Right lobe of liver (tissue), 4 donors: Measurements from ENCODE around the gene PGBD5.

ENCODE experiments used
- CTCF ChIP-seq, 4 donors: fragments of 200-600 bp in 3 of 4; fragments of 450-650 bp in 1 of 4; IDR thresholded peaks; one replicate each; pipeline versions ENCODE4 v1.5.1 to v1.8.0; 2016 to 2022; ENCODE audit warnings: antibody characterized with exemption in 4 of 4, mild to moderate bottlenecking in 2 of 4
- POLR2A ChIP-seq: fragments of 450-650 bp; IDR thresholded peaks from one replicate; pipeline ENCODE4 v1.6.1; 2017; ENCODE audit warnings: antibody characterized with exemption, mild to moderate bottlenecking
- donor health status: DM: no; HTN: no; CAD: no.
- donor health status: DM: no; HTN: no; CAD: no.
- donor health status: DM: no; HTN: yes; CAD: no.

- TF ChIP-seq CTCF (IDR thresholded peaks at IDR 0.05) (no peak), POLR2A (no peak)
These were observed 136.8 kb downstream of the PGBD5 start for GRCh38 chr1:230289350-230289644.
